ENCODE data around the gene MIPEP.

GRCh38 chr13:23695196-23695595 lies 194.0 kb downstream of the MIPEP start:
- TF ChIP-seq POLR2A (IDR thresholded peaks at IDR 0.05; ENCODE audit: low read length) (no peak), GATA1 (IDR thresholded peaks at IDR 0.05; ENCODE audit: low read depth, low read length) (no peak)

Data from erythroblast (primary cell).